SH-SY5Y (cell line): Measurements from ENCODE around the gene FYB1.

ENCODE experiments used
- GATA2 ChIP-seq: IDR thresholded peaks from 2 replicates; pipeline ENCODE4 v1.6.1; 2011; ENCODE audit warnings: mild to moderate bottlenecking, low read depth, low read length
- GATA3 ChIP-seq: IDR thresholded peaks from 2 replicates; pipeline ENCODE4 v1.6.1; 2011; ENCODE audit warnings: low read depth, mild to moderate bottlenecking, low read length, moderate library complexity

DNA sequence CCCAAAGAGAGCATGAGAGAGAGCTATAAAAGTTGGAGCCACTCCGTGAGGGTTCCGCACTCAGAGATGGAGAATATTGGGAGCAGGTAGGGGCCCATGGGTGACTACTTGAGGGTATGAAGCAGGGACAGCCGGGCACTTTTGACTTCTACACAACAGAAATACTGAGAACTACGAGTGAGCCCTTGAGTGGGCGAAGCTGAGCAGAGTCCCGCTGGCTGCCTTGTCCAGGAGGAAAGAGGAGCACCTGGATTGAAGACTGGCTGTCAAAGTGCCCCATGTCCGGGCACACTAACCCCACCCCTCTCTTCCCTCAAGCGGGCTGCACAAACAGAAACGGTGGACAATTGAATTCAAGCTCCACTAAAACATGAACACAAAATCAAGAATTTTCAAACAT is 33.6 kb downstream of the FYB1 start:
- TF ChIP-seq GATA3 = no peak
- TF ChIP-seq GATA2 = no peak
